ENCODE results near the gene MED1. TPM values are rescaled to one million over a fixed set of nuclear protein-coding genes. Genes with fewer than 3 reads are reported as not detected.

The MED1 gene
- total RNA-seq, 1 experiment from 2014 or later: 50.4 TPM

DNA sequence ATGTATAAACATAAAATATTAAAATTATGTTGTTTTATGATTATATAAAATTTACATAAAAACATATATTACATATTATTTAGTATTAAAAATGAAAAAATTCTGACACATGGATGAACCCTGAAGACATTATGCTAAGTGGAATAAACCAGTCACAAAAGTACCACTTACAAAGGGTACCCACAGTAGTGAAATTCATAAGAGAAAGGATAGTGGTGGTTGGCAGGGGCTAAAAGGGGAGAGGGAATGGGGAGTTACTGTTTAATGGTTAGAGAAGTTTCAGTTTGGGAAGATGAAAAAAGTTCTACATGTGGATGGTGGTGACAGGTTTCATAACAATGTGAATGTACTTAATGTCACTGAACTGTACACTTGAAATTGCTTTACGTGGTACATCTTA is 91.1 kb downstream of the MED1 start:
- ChIA-PET POLR2A (no interaction called here), CTCF (no interaction called here)
- Mint-ChIP-seq H3K4me1 (peaks cover 4% of the 10 kb centered on the region; the same call in 1 of the 2 replicates), H3K36me3 (no peaks in the 10 kb centered on the region), H3K27me3 (ENCODE audit: low read depth) (no peaks in the 10 kb centered on the region), H3K27ac (no peak overlapping the region), H3K9me3 (no peaks in the 10 kb centered on the region), H3K4me3 (no peak overlapping the region)
- DNase-seq (ENCODE audit: low spot score) (no peak), ATAC-seq (no peak)
- no peak for TF ChIP-seq ZNF317 (CRISPR knock-in tag; IDR thresholded peaks at IDR 0.05; ENCODE audit: borderline replicate concordance, low read depth)
- TF ChIP-seq MXD4 (CRISPR knock-in tag; IDR thresholded peaks at IDR 0.05; ENCODE audit: borderline replicate concordance): no peak
- no peak for TF ChIP-seq HMGA2 (CRISPR knock-in tag; IDR thresholded peaks at IDR 0.05)
- TF ChIP-seq EMX1 (CRISPR knock-in tag; IDR thresholded peaks at IDR 0.05): no peak
- TF ChIP-seq, protein P1, sequence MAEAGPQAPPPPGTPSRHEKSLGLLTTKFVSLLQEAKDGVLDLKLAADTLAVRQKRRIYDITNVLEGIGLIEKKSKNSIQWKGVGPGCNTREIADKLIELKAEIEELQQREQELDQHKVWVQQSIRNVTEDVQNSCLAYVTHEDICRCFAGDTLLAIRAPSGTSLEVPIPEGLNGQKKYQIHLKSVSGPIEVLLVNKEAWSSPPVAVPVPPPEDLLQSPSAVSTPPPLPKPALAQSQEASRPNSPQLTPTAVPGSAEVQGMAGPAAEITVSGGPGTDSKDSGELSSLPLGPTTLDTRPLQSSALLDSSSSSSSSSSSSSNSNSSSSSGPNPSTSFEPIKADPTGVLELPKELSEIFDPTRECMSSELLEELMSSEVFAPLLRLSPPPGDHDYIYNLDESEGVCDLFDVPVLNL (CRISPR knock-in tag; IDR thresholded peaks at IDR 0.05; ENCODE audit: borderline replicate concordance, low read depth): no peak
- TF ChIP-seq OVOL2 (CRISPR knock-in tag; IDR thresholded peaks at IDR 0.05; ENCODE audit: borderline replicate concordance): no peak
- TF ChIP-seq, protein P2, sequence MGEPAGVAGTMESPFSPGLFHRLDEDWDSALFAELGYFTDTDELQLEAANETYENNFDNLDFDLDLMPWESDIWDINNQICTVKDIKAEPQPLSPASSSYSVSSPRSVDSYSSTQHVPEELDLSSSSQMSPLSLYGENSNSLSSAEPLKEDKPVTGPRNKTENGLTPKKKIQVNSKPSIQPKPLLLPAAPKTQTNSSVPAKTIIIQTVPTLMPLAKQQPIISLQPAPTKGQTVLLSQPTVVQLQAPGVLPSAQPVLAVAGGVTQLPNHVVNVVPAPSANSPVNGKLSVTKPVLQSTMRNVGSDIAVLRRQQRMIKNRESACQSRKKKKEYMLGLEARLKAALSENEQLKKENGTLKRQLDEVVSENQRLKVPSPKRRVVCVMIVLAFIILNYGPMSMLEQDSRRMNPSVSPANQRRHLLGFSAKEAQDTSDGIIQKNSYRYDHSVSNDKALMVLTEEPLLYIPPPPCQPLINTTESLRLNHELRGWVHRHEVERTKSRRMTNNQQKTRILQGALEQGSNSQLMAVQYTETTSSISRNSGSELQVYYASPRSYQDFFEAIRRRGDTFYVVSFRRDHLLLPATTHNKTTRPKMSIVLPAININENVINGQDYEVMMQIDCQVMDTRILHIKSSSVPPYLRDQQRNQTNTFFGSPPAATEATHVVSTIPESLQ (CRISPR knock-in tag; IDR thresholded peaks at IDR 0.05): no peak
- no peak for TF ChIP-seq ZNF671 (CRISPR knock-in tag; IDR thresholded peaks at IDR 0.05)
- TF ChIP-seq FOXK1 (CRISPR knock-in tag; IDR thresholded peaks at IDR 0.05): no peak
- no peak for TF ChIP-seq ZBTB21 (CRISPR knock-in tag; IDR thresholded peaks at IDR 0.05; ENCODE audit: borderline replicate concordance)
- TF ChIP-seq, protein P3, sequence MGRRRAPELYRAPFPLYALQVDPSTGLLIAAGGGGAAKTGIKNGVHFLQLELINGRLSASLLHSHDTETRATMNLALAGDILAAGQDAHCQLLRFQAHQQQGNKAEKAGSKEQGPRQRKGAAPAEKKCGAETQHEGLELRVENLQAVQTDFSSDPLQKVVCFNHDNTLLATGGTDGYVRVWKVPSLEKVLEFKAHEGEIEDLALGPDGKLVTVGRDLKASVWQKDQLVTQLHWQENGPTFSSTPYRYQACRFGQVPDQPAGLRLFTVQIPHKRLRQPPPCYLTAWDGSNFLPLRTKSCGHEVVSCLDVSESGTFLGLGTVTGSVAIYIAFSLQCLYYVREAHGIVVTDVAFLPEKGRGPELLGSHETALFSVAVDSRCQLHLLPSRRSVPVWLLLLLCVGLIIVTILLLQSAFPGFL (CRISPR knock-in tag; IDR thresholded peaks at IDR 0.05; ENCODE audit: borderline replicate concordance): no peak

GRCh38 chr17:39357986-39358385 is 93.1 kb downstream of the MED1 start:
- TF ChIP-seq ZNF232 (CRISPR knock-in tag; IDR thresholded peaks at IDR 0.05) (no peak), EMX1 (CRISPR knock-in tag; IDR thresholded peaks at IDR 0.05) (no peak), ZNF281 (CRISPR knock-in tag; IDR thresholded peaks at IDR 0.05) (no peak), ATF1 (CRISPR knock-in tag; IDR thresholded peaks at IDR 0.05) (no peak), OVOL2 (CRISPR knock-in tag; IDR thresholded peaks at IDR 0.05; ENCODE audit: borderline replicate concordance) (no peak), ATF3 (CRISPR knock-in tag; conservative IDR thresholded peaks at IDR 0.05) (no peak), TCF7 (CRISPR knock-in tag; IDR thresholded peaks at IDR 0.05; ENCODE audit: low read depth) (no peak)
- TF ChIP-seq, protein P1 (CRISPR knock-in tag; IDR thresholded peaks at IDR 0.05; ENCODE audit: borderline replicate concordance, low read depth): no peak
- Mint-ChIP-seq H3K4me3 (no peak overlapping the region), H3K4me1 (peaks cover 4% of the 10 kb centered on the region; the same call in 1 of the 2 replicates), H3K27ac (no peak overlapping the region; the same call in 1 of the 2 replicates), H3K27me3 (ENCODE audit: low read depth) (no peaks in the 10 kb centered on the region), H3K9me3 (no peaks in the 10 kb centered on the region), H3K36me3 (no peaks in the 10 kb centered on the region)
- ChIA-PET CTCF (interaction anchor here (0.7 to 1.4 kb wide), 2 partner anchors 8 to 126 kb away, joined by 3 to 4 read pairs; no protein-coding TSS in a partner anchor), POLR2A (no interaction called here)
- DNase-seq (ENCODE audit: low spot score) (no peak), ATAC-seq (peak; percentile 38)
